Osteocyte (in vitro differentiated cells): ENCODE data around the gene SHROOM3. TPM values are rescaled to one million over a fixed set of nuclear protein-coding genes. Genes with fewer than 3 reads are reported as not detected.

ENCODE experiments used
- DNase-seq: peaks from one replicate; pipeline ENCODE4 v3.0.0; 2021; ENCODE audit warnings: mixed read lengths; ENCODE audit not compliant: unreplicated experiment; ENCODE audit errors: extremely low spot score
- H3K27ac Mint-ChIP-seq: one replicate; pipeline ENCODE4 v1.8.0; 2021; ENCODE audit warnings: mild to moderate bottlenecking, mixed read lengths; ENCODE audit not compliant: unreplicated experiment
- H3K27me3 Mint-ChIP-seq: one replicate; pipeline ENCODE4 v1.8.0; 2021; ENCODE audit warnings: mixed read lengths; ENCODE audit not compliant: unreplicated experiment
- H3K36me3 Mint-ChIP-seq: one replicate; pipeline ENCODE4 v1.8.0; 2021; ENCODE audit warnings: mixed read lengths; ENCODE audit not compliant: unreplicated experiment
- H3K4me1 Mint-ChIP-seq: one replicate; pipeline ENCODE4 v1.8.0; 2021; ENCODE audit warnings: mixed read lengths; ENCODE audit not compliant: unreplicated experiment
- H3K4me3 Mint-ChIP-seq: one replicate; pipeline ENCODE4 v1.8.0; 2021; ENCODE audit warnings: mild to moderate bottlenecking, moderate library complexity, mixed read lengths; ENCODE audit not compliant: unreplicated experiment
- H3K9me3 Mint-ChIP-seq: one replicate; pipeline ENCODE4 v1.8.0; 2021; ENCODE audit warnings: mixed read lengths; ENCODE audit not compliant: unreplicated experiment
- total RNA-seq: library from RNA; stranded (reverse); gene quantifications from 2 replicates; pipeline ENCODE4 v1.2.1, GENCODE V29; 2021
- TF ChIP-seq, protein P1 (sequence below): fragments of 200-600 bp; sonication (generic); IDR thresholded peaks from 2 replicates; pipeline ENCODE4 v1.5.0; 2021; ENCODE audit warnings: antibody characterized with exemption, mild to moderate bottlenecking, moderate library complexity

SHROOM3 gene
- total RNA-seq, 1 donor from 2014 or later: 4.8 TPM

DNA sequence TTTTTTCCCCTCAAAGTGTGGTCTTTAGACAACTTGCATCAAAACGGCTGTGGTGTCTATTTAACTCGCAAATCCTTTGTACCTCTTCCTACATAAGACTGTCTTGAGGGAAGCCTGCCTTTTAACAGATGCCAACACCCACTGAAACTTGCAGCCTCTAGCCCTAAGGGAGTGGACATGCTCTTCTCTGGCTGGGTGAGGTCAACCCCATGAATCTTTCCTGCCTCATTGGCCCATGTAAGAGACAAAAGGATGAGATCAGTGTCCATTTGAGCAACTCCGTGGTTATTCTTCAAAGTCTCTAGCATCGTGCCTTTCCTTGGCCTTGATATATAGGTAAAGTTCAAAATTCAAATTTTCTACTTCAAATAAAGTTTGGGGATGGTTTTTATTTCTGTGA, 134.7 kb downstream of the SHROOM3 start:
- Mint-ChIP-seq H3K4me3 (no peak overlapping the region), H3K27ac (no peak overlapping the region), H3K4me1 (peaks cover 38% of the 10 kb centered on the region), H3K9me3 (no peaks in the 10 kb centered on the region), H3K27me3 (no peaks in the 10 kb centered on the region), H3K36me3 (no peaks in the 10 kb centered on the region)
- TF ChIP-seq, protein P1, sequence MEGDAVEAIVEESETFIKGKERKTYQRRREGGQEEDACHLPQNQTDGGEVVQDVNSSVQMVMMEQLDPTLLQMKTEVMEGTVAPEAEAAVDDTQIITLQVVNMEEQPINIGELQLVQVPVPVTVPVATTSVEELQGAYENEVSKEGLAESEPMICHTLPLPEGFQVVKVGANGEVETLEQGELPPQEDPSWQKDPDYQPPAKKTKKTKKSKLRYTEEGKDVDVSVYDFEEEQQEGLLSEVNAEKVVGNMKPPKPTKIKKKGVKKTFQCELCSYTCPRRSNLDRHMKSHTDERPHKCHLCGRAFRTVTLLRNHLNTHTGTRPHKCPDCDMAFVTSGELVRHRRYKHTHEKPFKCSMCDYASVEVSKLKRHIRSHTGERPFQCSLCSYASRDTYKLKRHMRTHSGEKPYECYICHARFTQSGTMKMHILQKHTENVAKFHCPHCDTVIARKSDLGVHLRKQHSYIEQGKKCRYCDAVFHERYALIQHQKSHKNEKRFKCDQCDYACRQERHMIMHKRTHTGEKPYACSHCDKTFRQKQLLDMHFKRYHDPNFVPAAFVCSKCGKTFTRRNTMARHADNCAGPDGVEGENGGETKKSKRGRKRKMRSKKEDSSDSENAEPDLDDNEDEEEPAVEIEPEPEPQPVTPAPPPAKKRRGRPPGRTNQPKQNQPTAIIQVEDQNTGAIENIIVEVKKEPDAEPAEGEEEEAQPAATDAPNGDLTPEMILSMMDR: no peak
- no peak for DNase-seq

DNA sequence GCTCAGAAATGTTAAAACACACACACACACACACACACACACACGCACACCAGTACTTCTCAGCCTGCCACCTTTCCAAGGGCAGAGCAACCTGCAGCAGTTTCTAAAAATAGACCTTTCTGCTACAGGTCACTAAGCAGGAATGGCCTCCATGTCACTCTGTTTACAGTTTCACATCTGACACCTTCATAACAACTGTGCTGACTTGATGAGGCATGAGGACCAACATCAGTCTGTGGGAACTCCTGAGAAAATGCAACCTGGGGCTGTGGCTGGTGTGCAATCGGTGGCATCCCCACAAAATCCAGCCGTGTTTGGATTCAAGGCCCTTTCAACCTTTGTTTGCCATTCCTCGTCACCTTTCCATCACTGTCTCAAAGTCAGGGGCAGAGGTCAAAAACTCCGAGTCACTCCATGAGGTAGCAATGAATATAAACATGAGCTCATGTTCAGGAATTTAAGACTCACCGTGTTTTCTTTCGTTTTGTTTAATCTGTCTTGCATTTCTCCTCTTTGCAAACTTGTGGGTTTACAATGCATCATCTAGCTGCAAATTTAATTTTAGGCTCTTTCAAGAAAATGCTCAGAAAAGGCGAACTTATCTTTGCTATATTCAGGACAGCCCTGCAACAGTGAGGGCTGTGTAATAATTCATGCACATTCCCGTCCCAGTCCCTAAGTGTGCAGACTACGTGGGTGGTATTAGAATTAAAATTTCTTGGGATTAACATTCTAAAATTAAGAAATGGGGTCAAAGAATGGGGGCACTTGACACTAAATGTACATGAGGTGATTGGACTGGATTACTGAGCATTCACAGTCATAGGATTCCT, 135.3 kb downstream of the SHROOM3 start:
- no peaks in the 10 kb centered on the region for H3K9me3 Mint-ChIP-seq
- TF ChIP-seq, protein P1: no peak
- no peak overlapping the region for H3K4me3 Mint-ChIP-seq
- peaks cover 35% of the 10 kb centered on the region for H3K4me1 Mint-ChIP-seq
- no peak for DNase-seq
- no peaks in the 10 kb centered on the region for H3K27me3 Mint-ChIP-seq
- no peaks in the 10 kb centered on the region for H3K36me3 Mint-ChIP-seq
- H3K27ac Mint-ChIP-seq: peak overlapping the region; percentile 10

DNA sequence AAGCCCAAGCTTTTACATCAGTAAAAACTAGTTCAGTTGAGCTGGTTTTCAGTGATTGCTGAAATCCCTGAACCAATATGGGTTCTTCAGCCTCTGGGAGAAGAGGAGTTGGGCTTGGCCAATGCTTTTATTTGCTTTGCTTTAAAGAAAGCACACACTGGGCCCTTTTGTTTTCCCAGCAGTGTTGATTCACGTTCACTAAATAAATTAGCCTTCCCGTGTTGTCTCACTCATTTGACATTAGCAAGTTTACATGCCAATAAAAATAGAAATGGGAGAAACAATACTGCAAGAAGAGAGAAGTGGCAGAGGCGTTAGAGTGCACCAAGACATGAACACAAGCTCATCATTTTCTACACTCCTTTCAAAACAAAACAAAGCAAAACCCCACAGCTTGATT, 136.2 kb downstream of the SHROOM3 start:
- peaks cover 34% of the 10 kb centered on the region for H3K4me1 Mint-ChIP-seq
- H3K27me3 Mint-ChIP-seq: peaks cover 5% of the 10 kb centered on the region
- no peaks in the 10 kb centered on the region for H3K36me3 Mint-ChIP-seq
- no peak for DNase-seq
- H3K27ac Mint-ChIP-seq: peak overlapping the region; percentile 13
- TF ChIP-seq, protein P1: no peak
- H3K4me3 Mint-ChIP-seq: no peak overlapping the region
- H3K9me3 Mint-ChIP-seq: no peaks in the 10 kb centered on the region

DNA sequence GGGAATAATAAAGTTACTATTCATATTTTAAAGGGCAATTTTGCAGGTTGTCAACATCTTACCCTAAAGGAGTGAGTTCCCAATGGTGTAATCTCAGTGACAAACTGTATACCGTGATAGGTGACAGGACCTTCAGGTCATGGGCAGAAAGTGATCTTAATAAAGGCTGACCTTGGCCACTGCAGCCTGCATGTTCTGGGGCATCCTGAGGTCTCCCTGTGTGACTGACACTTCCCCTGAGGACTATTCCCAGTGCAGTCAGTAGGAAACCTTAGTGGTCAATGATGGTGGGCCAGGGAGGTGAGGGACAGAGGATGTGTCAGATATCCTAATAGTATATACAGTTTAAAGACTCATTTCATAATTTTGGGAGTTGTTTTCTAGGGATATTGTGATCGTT, 137.2 kb downstream of the SHROOM3 start:
- Mint-ChIP-seq H3K27ac (no peak overlapping the region), H3K36me3 (no peaks in the 10 kb centered on the region), H3K27me3 (peaks cover 5% of the 10 kb centered on the region), H3K9me3 (no peaks in the 10 kb centered on the region), H3K4me1 (peaks cover 31% of the 10 kb centered on the region), H3K4me3 (no peak overlapping the region)
- TF ChIP-seq, protein P1: no peak
- DNase-seq: no peak

DNA sequence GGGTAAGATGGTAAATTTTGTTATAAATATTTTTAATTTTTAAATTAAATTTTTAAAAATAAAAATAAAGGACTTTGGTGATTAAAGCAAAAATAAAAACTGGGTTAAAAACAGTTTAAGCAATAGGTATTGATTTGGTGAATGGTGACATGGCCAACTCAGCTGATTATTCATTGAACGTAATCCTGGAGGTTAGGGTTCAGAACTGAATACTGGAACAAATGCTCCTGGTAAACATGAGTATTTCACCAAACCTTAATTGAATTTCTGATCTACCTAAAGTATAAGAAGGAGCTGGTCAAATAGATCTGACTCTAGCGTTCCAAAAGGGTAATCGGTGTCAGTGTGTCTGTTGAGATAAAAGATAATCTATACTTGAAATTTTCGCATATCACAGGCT, 141.8 kb downstream of the SHROOM3 start:
- DNase-seq: no peak
- Mint-ChIP-seq H3K4me3 (no peak overlapping the region), H3K27me3 (peaks cover 5% of the 10 kb centered on the region), H3K9me3 (no peaks in the 10 kb centered on the region), H3K36me3 (no peaks in the 10 kb centered on the region), H3K27ac (no peak overlapping the region), H3K4me1 (peaks cover 9% of the 10 kb centered on the region)
- TF ChIP-seq, protein P1: no peak
